ENCODE data around the gene PROK1.

The PROK1 gene

DNA sequence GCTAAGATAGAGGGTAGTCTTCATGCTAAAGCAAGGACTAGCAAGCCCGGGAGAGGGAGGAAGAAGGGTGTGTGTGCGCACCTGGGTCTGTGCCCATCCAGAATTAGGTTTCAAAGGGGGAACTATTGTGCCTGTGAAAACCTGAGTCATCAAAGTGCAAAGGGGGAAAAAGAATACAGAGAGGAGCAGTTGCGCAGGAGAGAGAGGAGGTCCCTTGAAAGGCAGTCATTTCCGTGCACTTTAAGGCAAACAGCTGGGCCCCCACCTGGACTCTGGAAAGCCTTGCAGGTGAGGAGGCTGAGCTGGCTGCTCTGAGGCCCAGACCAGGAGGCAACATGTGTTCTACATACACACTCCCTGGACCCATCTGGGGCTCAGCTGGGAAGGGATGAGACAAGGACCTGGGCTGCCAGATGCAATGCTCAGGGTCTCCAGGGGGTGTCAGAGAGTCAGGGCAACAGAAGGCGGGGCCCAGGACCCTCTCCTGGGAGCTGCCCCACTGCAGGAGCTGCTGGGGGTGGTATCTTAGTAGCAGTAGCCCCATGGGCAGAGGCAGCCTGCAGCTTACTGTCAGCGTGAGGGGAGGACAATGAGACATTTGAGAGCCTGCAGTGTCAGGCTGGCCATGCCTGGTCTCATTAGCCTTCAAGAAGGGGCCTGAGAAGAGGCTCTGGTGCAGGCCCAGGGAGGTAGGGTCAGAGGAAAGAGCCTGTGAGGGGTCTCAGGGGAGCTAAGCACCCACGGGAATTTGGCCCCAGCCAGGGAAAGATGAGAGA lies 14.3 kb downstream of the PROK1 start:
- DNase-seq (ENCODE audit: low read depth in 2 of 2): no peak

DNA sequence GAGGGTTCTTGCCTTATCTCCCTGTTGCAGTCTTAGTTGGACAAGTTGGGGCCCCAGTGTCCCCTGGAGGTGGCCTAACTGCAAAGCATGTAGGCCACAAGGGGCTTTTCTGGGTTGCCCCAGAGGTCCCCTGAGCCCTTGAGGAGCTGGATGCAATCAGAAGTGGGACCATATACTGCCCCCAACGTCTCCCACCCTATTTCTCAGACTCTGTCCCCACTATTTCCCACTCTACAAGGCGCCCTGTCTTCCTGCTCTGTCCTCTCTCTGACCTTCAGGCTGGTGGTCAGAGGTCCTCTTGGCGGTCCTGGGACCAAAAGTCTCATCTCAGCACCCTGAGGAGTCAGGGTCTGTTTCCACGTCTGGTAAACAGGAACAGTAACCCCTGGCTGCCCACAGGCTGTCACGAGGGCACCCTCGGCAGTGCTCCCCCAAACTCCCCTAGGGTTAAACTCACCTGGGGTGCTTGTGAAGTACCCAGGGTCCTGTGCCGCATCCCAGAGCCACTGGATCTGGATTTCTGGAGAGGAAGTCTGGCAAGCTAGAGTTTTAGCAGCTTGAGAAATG lies 14.9 kb downstream of the PROK1 start:
- DNase-seq (ENCODE audit: low read depth in 2 of 2): no peak

DNA sequence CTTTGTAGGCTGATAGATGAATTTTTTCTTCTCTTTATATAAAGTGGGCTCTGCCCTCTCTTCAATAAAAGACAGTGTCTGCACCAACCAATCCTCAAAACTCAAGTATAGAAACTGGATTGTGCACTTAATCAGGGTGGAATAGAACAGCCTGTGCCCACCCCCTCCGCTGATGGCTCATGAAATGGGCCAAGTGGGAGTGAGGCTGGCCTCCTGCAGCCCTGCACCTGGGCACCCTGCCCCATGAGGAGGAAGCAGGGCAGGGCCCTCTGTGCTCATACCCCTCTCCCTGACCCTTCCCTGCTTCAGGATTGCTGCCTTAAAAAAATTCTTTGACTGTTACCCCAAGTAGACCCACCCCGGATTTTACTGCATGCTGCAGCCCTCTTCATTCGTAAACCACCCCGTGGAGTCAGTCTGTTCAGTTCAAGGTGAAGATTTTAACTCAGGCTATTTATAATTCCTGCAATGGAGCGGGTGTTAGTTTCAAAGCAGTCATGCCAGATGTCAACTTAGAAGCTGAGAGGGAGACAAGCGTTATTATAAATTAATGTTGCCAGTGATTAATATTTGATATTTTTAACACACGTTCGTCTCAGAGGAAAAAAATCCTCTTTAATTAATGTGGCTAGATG lies 15.8 kb downstream of the PROK1 start:
- DNase-seq (ENCODE audit: low read depth in 2 of 2): no peak

- no peak for DNase-seq (ENCODE audit: low read depth in 2 of 2)
Observed at GRCh38 chr1:110471131-110471530, 20.2 kb downstream of the PROK1 start.

DNA sequence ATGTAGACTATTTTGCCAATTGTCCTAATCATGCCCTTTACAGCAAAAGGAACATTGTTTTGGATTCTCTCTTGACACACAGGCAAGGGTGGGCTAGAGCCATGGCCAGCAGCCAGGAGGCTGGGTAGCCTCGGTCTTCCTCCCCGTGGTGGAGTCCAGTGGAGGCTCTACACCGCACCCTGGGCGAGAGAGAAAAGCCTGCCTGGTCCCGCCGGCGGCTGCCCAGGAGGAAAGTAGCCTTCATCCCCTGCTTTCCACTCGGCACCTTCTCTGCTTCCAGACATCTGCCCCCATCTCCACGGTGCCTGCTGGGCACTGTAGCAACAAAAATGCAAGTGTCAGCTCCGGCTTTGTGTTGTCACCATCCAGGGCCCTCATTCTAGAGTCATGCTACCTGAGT lies 21.6 kb downstream of the PROK1 start:
- no peak for DNase-seq (ENCODE audit: low read depth in 2 of 2)

GRCh38 chr1:110474444-110474843 lies 23.5 kb downstream of the PROK1 start:
- DNase-seq (ENCODE audit: low read depth in 2 of 2): no peak

DNA sequence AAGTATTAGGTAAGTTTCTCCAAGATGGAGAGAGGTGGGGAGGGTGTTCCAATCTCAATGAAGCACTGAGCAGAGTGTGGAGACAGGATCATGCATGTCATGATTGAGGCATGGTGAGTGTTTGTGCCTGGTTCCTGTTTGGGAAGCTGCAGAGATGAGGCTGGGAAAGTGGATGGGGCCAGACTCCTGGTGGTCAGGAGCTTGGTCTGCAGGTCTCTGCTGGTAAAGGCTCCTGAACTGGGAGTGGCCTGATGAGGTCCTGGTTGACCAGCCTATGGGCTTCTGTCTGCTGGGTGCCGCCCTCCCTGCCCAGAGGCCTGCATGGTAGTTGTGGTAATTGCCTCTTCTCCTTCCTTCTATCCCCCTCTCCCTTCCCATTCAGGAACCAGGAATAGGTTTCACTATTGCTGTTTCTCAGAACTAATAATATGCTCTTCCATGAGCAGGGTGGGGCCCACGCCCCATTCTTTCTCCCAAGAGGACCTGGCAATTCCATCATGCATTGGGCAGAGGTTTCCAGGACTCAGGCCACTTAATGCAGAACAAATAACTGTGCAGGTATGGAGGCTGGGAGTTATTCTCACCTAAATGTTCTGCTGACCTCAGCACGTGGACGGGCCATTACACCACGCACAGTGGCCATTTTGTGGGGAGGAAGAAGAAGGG lies 24.5 kb downstream of the PROK1 start:
- no peak for DNase-seq (ENCODE audit: low read depth in 2 of 2)

- DNase-seq (ENCODE audit: low read depth in 2 of 2): no peak
Observed at GRCh38 chr1:110476028-110476765, 25.2 kb downstream of the PROK1 start.

DNA sequence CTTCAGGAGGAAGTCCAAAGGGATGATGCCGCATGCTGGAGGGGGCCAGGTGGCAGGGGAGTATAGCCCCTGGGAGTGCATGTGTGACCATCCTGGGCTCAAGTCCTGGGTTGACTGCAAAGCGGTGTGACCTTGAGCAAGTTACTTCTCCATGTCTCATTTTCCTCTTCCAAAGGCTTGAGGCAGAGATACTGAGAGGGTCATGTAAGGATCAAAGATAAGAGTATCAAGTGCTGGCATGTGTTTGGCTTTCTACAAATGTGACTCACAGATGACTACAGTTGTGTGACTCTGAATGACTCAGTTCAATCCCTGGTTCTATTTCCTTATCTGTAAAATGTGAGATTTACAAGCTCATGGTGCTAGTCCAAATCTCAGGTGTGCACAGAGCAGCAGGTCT lies 26.1 kb downstream of the PROK1 start:
- DNase-seq (ENCODE audit: low read depth in 2 of 2): no peak

DNA sequence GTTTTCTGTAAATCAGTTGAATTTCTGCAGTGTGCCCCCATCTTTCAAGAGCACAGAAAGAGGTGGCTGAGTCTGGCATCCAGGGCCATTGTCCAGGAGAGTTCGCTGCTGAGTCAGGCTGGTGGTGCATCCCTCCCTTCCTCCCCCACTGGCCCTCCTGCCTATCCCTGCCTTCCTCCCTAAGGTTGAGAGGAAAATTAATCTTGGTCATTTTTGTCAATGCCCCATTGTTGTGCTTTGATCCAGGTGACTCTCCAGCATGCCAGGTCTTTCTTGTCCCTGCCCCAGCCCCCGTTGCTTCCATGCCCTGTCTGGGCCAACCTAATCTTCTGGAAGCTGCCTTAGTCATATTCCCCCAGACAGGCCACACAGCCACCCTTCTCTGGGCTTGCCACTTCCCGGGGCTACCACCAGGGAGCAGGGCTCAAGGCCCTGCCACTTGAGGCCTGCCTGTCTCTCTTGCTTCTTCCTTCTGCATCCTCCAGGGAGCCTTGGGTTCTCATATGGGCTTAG lies 26.6 kb downstream of the PROK1 start:
- DNase-seq (ENCODE audit: low read depth in 2 of 2): no peak

GRCh38 chr1:110477967-110478640 lies 27.2 kb downstream of the PROK1 start:
- no peak for DNase-seq (ENCODE audit: low read depth in 2 of 2)

- no peak for DNase-seq (ENCODE audit: low read depth in 2 of 2)
Observed at GRCh38 chr1:110478886-110479285, 27.9 kb downstream of the PROK1 start.

DNA sequence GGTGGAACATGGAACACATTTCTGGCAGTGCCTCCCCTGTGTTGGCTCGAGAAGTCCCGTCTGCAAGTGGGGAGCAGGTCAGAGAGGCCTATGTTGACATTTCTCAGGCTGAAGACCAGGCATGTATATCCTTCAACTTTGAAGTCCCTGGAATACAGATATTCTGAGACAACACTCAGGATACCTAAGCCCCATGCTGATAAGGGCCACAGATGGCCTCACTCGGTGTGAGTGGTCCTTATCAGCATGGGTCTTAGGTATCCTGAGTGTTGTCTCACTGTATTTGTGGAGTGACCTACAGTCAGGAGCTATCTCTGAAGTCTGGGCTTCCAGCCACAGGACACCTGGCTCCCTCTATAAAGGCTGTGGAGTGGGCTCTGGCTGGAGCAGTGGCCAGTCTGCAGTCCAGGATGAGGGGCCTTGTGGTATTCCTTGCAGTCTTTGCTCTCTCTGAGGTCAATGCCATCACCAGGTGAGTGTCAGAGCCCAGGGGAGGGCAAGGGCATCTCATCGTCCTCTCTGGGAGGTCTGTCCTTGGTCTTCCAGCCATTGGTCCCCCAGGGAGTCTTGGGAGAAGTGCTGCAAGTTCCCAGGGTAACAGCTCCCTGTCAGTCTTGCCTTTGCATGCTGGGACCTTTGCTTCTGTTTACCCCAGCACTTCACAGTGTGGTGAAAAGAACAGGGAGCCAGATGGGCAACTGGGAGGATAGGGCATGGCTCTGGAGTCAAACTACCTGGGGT lies 29.6 kb downstream of the PROK1 start:
- no peak for DNase-seq (ENCODE audit: low read depth in 2 of 2)

DNA sequence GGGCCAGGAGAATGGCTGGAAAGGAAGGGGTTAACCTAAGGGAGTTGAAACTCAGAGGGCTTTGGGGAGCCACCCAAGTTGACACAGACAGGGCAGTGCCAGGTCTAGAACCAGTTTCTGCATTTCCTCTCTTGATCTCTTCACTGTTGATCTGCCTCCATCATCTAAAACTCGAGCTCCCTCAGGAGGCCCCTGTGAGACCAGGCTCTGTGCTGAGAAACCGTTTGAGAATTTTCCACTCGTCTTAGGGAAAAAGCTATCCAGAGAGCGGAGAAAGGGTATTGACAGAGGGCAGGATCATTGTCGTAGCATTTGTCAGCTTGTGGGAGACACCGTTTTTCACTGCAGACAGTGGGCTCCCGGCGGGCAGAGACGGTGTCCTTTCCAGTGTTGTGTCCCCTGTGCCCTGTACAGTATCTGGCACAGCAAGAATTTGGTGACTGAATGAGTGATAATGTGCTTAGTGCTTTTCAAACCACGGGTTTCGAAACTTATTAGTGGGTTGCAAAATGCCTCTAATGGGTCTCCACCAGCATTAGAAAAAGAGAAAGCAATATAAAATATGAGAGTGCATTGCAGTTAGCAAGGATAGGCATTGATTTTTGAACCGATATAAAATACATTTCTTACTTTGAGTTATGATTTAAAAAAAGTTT lies 31.1 kb downstream of the PROK1 start:
- no peak for DNase-seq (ENCODE audit: low read depth in 2 of 2)

DNA sequence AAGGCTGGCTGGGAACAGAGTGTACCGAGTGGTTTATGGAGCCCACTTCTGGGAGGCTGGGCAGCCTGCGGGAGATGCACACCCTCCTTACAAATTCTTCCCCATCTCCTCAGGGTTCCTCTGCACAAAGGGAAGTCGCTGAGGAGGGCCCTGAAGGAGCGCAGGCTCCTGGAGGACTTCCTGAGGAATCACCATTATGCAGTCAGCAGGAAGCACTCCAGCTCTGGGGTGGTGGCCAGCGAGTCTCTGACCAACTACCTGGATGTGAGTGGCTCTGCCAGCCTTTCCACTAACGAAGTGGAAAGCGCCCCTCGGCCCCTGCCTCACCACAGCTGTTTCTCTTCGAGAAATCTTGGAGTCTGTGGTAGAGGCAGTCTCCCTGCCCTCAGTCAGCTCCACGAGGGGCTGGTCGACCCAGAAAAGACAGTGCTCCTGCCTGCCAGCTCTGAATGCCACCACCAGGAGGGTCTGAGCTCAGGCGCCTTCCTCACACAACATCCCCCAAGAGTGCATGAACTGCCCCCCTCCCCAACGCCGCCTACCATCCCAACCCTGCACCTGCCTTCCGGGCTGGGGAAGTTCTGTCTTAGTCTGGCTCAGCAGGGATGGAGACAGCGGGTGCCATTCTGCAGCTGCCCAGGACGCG lies 31.8 kb downstream of the PROK1 start:
- DNase-seq (ENCODE audit: low read depth in 2 of 2): no peak

DNA sequence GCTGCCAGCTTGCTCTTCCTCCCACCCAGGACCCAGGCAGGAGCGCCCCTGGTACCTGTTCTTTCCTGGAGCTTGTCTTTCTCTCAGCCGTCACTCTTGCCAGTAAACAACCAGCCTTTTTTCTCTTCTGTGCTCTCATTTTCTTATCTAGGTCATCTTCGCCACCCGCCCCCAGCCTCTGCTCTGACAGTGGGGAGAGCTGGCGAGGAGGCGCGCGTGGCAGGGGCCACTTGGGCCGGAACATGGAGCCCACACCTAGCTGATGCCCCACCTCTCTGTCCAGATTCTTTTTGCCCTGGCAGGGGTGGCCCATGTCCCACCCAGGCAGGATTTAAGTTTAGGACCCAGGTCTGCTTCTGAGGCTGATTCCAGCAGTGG lies 32.3 kb downstream of the PROK1 start:
- no peak for DNase-seq (ENCODE audit: low read depth in 2 of 2)

DNA sequence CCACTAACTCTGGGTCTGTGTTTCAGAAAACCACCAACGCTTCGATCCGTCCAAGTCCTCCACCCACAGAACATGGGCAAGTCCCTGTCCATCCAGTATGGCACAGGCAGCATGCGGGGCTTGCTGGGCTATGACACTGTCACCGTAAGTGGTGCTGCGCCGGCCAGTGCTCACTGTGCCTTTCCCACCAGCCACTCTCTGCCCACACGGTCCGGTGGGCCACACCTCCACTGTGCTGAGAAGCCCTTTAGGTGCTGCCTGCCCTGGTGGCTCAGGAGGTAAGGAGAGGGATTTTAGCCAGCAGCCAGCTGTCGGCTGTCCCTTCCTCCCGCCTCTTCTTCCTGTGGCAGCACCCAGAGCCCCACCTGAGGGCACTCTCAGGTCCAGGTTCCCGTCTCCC lies 33.9 kb downstream of the PROK1 start:
- DNase-seq (ENCODE audit: low read depth in 2 of 2): no peak

- DNase-seq (ENCODE audit: low read depth in 2 of 2): no peak
Observed at GRCh38 chr1:110485725-110486124, 34.8 kb downstream of the PROK1 start.

GRCh38 chr1:110487726-110488125 lies 36.8 kb downstream of the PROK1 start:
- no peak for DNase-seq (ENCODE audit: low read depth in 2 of 2)

DNA sequence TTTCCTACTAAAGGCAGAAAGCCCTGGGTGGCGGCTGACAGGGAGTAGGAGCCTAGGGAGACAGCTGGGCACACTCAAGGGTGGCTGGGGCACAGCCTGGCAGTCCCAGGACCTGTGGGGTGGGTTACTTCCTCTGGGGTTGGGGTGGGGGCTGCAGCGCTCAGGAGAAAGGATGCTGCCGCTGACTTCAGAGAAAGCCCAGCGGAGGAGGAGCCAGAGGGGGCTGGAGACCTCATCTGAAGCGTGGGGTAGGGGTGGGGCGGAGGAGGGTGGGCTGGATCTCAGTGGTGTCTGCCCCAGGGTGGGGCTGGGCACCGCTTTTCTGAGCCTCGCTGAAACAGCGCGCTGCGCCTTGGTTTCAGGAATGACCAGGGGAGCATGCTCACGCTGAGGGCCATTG lies 37.2 kb downstream of the PROK1 start:
- DNase-seq (ENCODE audit: low read depth in 2 of 2): no peak

Data from stimulated activated CD8-positive, alpha-beta memory T cell treated with anti-CD3 and anti-CD28 coated beads, Interleukin-15, amount 100 ng/mL, for 4 hours (primary cell).